ENCODE data around the gene SMAD6. TPM values are rescaled to one million over a fixed set of nuclear protein-coding genes. Genes with fewer than 3 reads are reported as not detected.

The SMAD6 gene
- total and polyA plus RNA-seq, 10 of the 15 experiments (the other 5 are each of a cell fraction or from before 2014, with no cell fraction given), result under 0.01 to 0.10 (median 0.03) TPM; not detected in 7

DNA sequence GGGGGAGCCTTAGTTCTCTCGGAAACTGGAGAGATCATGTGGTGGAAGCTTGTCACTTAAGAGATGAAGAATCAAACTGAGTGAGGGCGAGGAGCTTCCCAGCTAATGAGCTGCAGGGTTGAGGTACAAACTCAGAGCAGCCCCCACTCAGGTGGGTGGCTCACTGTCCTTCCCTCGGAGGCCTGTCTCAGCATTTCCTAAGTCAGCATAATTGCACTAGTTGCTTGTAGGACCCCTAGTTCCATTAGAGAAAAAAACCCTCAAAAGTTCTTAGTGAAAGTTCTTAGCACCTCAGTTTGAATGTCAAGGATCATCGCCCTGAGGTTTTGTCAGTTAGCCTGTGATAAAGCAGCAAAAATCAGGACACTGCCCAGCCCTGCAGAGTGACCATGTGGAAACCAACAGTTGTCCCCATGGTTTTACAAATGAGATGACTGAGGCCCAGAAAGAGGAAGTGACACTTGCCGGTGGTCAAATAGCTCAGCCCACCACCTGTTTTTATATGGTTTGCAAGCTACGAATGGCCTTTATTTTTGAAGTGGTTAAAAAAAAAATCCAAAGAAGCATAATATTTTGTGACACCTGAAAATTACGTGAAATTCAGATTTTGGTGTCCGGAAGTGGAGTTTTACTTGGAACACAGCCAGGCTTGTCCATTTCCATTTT, 11.9 kb downstream of the SMAD6 start (continued):
- TF ChIP-seq, protein P1, sequence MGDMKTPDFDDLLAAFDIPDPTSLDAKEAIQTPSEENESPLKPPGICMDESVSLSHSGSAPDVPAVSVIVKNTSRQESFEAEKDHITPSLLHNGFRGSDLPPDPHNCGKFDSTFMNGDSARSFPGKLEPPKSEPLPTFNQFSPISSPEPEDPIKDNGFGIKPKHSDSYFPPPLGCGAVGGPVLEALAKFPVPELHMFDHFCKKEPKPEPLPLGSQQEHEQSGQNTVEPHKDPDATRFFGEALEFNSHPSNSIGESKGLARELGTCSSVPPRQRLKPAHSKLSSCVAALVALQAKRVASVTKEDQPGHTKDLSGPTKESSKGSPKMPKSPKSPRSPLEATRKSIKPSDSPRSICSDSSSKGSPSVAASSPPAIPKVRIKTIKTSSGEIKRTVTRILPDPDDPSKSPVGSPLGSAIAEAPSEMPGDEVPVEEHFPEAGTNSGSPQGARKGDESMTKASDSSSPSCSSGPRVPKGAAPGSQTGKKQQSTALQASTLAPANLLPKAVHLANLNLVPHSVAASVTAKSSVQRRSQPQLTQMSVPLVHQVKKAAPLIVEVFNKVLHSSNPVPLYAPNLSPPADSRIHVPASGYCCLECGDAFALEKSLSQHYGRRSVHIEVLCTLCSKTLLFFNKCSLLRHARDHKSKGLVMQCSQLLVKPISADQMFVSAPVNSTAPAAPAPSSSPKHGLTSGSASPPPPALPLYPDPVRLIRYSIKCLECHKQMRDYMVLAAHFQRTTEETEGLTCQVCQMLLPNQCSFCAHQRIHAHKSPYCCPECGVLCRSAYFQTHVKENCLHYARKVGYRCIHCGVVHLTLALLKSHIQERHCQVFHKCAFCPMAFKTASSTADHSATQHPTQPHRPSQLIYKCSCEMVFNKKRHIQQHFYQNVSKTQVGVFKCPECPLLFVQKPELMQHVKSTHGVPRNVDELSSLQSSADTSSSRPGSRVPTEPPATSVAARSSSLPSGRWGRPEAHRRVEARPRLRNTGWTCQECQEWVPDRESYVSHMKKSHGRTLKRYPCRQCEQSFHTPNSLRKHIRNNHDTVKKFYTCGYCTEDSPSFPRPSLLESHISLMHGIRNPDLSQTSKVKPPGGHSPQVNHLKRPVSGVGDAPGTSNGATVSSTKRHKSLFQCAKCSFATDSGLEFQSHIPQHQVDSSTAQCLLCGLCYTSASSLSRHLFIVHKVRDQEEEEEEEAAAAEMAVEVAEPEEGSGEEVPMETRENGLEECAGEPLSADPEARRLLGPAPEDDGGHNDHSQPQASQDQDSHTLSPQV (IDR thresholded peaks at IDR 0.05), result no peak
- TF ChIP-seq PAX5 (IDR thresholded peaks at IDR 0.05; ENCODE audit: borderline replicate concordance, low read depth, low read length) (peak; percentile 83), TCF12 (IDR thresholded peaks at IDR 0.05; ENCODE audit: low read depth, low read length) (peak; percentile 91), CBFB (IDR thresholded peaks at IDR 0.05; ENCODE audit: low read depth) (peak; percentile 64), ZNF384 (IDR thresholded peaks at IDR 0.05; ENCODE audit: borderline replicate concordance, low read depth, low read length) (peak; percentile 86), LARP7 (IDR thresholded peaks at IDR 0.05) (no peak)
- TF ChIP-seq, protein P2, sequence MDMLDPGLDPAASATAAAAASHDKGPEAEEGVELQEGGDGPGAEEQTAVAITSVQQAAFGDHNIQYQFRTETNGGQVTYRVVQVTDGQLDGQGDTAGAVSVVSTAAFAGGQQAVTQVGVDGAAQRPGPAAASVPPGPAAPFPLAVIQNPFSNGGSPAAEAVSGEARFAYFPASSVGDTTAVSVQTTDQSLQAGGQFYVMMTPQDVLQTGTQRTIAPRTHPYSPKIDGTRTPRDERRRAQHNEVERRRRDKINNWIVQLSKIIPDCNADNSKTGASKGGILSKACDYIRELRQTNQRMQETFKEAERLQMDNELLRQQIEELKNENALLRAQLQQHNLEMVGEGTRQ (IDR thresholded peaks at IDR 0.05; ENCODE audit: borderline replicate concordance, low read depth, low read length), result no peak

All from GM12878 (cell line).